K562 (cell line): ENCODE results near the gene FOCAD. TPM values are rescaled to one million over a fixed set of nuclear protein-coding genes. Genes with fewer than 3 reads are reported as not detected.

Experiments
- ATAC-seq: fragments of 200-7000 bp; cut with Tn5 transposase; 3 replicates; pipeline ENCODE4 v1.9.1; 2020; ENCODE audit warnings: moderate library complexity
- BruUV-seq: library from RNA; stranded (reverse); fragments of 400-500 nt; replicated peaks from 2 replicates; lab custom pipeline; 2021; lab: Mats Ljungman, UMichigan
- CTCF ChIA-PET: fragments of 300-600 bp; formaldehyde crosslinking; extraction: SDS; loops from one replicate; lab custom pipeline; 2021; ENCODE audit warnings: low intra/inter-chr PET ratio; lab: Yijun Ruan, JAX
- POLR2A ChIA-PET: fragments of 300-600, 350-650 bp; sonication (Branson Sonifier 250); formaldehyde crosslinking; extraction: SDS; loops from one replicate; lab custom pipeline; 2021; ENCODE audit warnings: antibody characterized with exemption, inconsistent platforms; lab: Yijun Ruan, JAX
- DNase-seq, 4 experiments: peaks; one replicate each; pipeline versions ENCODE4 v3.0.0 to v3.0.0-alpha.2; 2011 to 2018; ENCODE audit warnings: low spot score in 3 of 4, mixed read lengths in 3 of 4; ENCODE audit errors: extremely low read depth in 1 of 4
- FAIRE-seq: peaks from 2 replicates; lab custom pipeline; 2011; peaks lifted over from hg19 to GRCh38; lab: Jason Lieb, UNC
- H2AFZ ChIP-seq: 2 replicates; pipeline ENCODE4 v1.6.0; 2011; ENCODE audit warnings: low read depth, low read length, control low read depth, inconsistent platforms
- H3K27ac ChIP-seq: fragments of 200-600 bp; 3 replicates; pipeline ENCODE4 v1.8.0; 2011; ENCODE audit warnings: low read depth, mild to moderate bottlenecking, control low read depth, inconsistent platforms, low read length, moderate library complexity, mixed read lengths; ENCODE audit errors: extremely low read depth
- H3K27me3 ChIP-seq, 2 experiments: fragments of 300-600 bp in 1 of 2; 2 replicates in 1 of 2; 3 replicates in 1 of 2; pipeline versions ENCODE4 v1.6.0 to v1.8.0; 2011; ENCODE audit warnings: inconsistent platforms in 2 of 2, low read length in 2 of 2, mild to moderate bottlenecking in 1 of 2, mixed read lengths in 1 of 2, moderate library complexity in 1 of 2; ENCODE audit not compliant: control insufficient read depth in 2 of 2, insufficient read depth in 2 of 2
- H3K36me3 ChIP-seq: fragments of 300-600 bp; 3 replicates; pipeline ENCODE4 v1.8.0; 2011; ENCODE audit warnings: mild to moderate bottlenecking, low read length, inconsistent platforms; ENCODE audit not compliant: control insufficient read depth, insufficient read depth
- H3K4me1 ChIP-seq, 2 experiments: fragments of 200-600 bp in 1 of 2; replicated peaks in 1 of 2; 2 replicates in 1 of 2; 3 replicates in 1 of 2; pipeline versions ENCODE4 v1.5.1 to v1.8.0; 2011; ENCODE audit warnings: inconsistent platforms in 2 of 2, low read length in 2 of 2, mild to moderate bottlenecking in 1 of 2, mixed read lengths in 1 of 2, moderate library complexity in 1 of 2; ENCODE audit not compliant: control insufficient read depth in 2 of 2, insufficient read depth in 2 of 2
- H3K4me2 ChIP-seq: 2 replicates; pipeline ENCODE4 v1.6.1; 2011; ENCODE audit warnings: low read length, control low read depth, inconsistent platforms, mixed read lengths; ENCODE audit not compliant: insufficient read depth
- H3K4me3 ChIP-seq: fragments of 200-600 bp; sonication (generic), shearing (Covaris generic); 2 replicates; pipeline ENCODE4 v1.5.1; 2016; ENCODE audit warnings: control low read depth, inconsistent platforms
- H3K79me2 ChIP-seq: fragments of 200-600 bp; 3 replicates; pipeline ENCODE4 v1.8.0; 2011; ENCODE audit warnings: low read length, inconsistent platforms; ENCODE audit not compliant: control insufficient read depth, insufficient read depth
- H3K9ac ChIP-seq, 2 experiments: 2 replicates each; pipeline versions ENCODE4 v1.6.0 to v1.6.1; 2011; ENCODE audit warnings: low read depth in 2 of 2, low read length in 2 of 2, control low read depth in 1 of 2, inconsistent platforms in 1 of 2, mild to moderate bottlenecking in 1 of 2, mixed read lengths in 1 of 2; ENCODE audit not compliant: insufficient read depth in 1 of 2
- H3K9me1 ChIP-seq: one replicate; pipeline ENCODE4 v1.6.0; 2011; ENCODE audit warnings: inconsistent platforms, mild to moderate bottlenecking, low read length, moderate library complexity; ENCODE audit not compliant: control insufficient read depth, insufficient read depth
- H3K9me3 ChIP-seq: replicated peaks from 2 replicates; pipeline ENCODE4 v1.5.1; 2011; ENCODE audit warnings: low read depth, low read length, inconsistent platforms; ENCODE audit not compliant: control insufficient read depth, insufficient read depth
- H4K20me1 ChIP-seq: replicated peaks from 2 replicates; pipeline ENCODE4 v1.6.1; 2011; ENCODE audit warnings: low read length, inconsistent platforms, mixed read lengths; ENCODE audit not compliant: control insufficient read depth, insufficient read depth
- CBFA2T2 ChIP-seq: fragments of 450-650 bp; conservative IDR thresholded peaks from 2 replicates; pipeline ENCODE4 v1.6.1; 2017; ENCODE audit warnings: mild to moderate bottlenecking
- EHMT2 ChIP-seq: fragments of 450-650 bp; IDR thresholded peaks from 2 replicates; pipeline ENCODE4 v1.6.1; 2018; ENCODE audit warnings: antibody characterized with exemption
- EZH2 ChIP-seq: IDR thresholded peaks from 2 replicates; pipeline ENCODE4 v1.6.1; 2012; ENCODE audit warnings: low read depth, mild to moderate bottlenecking, inconsistent platforms, low read length, borderline replicate concordance
- FOXJ3 ChIP-seq: sonication (generic); formaldehyde crosslinking; IDR thresholded peaks from 2 replicates; pipeline ENCODE4 v1.4.0; 2020; ENCODE audit warnings: mild to moderate bottlenecking, missing genetic modification reagents
- GATAD2B ChIP-seq: fragments of 450-650 bp; IDR thresholded peaks from 2 replicates; pipeline ENCODE4 v1.6.1; 2017; ENCODE audit warnings: mild to moderate bottlenecking, borderline replicate concordance
- HDGF ChIP-seq: fragments of 450-650 bp; IDR thresholded peaks from 2 replicates; pipeline ENCODE4 v1.6.1; 2016
- HNRNPL ChIP-seq: fragments of 200-400 bp; formaldehyde crosslinking; IDR thresholded peaks from 2 replicates; pipeline ENCODE4 v1.6.1; 2017; ENCODE audit warnings: low read depth, mild to moderate bottlenecking, low read length
- KDM5B ChIP-seq: fragments of 200-600 bp; sonication (generic); IDR thresholded peaks from 2 replicates; pipeline ENCODE4 v1.6.1; 2012; ENCODE audit warnings: low read depth, mild to moderate bottlenecking, moderate library complexity, low read length, control low read depth, inconsistent platforms; ENCODE audit not compliant: insufficient replicate concordance
- KLF10 ChIP-seq: fragments of 250-450 bp; sonication (Bioruptor Pico); IDR thresholded peaks from 2 replicates; pipeline ENCODE4 v1.6.1; 2021; ENCODE audit warnings: matching md5 sums
- MCM7 ChIP-seq, 2 experiments: fragments of 450-650 bp; IDR thresholded peaks; 2 replicates each; pipeline ENCODE4 v1.6.1; 2016 to 2018
- NONO ChIP-seq, 2 experiments: fragments of 200-400 bp in 1 of 2; fragments of 450-650 bp in 1 of 2; formaldehyde crosslinking in 1 of 2; IDR thresholded peaks; 2 replicates each; pipeline ENCODE4 v1.6.1; 2017; ENCODE audit warnings: low read depth in 2 of 2, mild to moderate bottlenecking in 2 of 2, moderate library complexity in 2 of 2, low read length in 1 of 2
- PCBP1 ChIP-seq: fragments of 200-400 bp; formaldehyde crosslinking; IDR thresholded peaks from 2 replicates; pipeline ENCODE4 v1.6.1; 2018; ENCODE audit warnings: mild to moderate bottlenecking, low read depth, low read length; ENCODE audit not compliant: poor library complexity, severe bottlenecking
- POLR2AphosphoS5 ChIP-seq: IDR thresholded peaks from 2 replicates; pipeline ENCODE4 v1.6.1; 2011; ENCODE audit warnings: mild to moderate bottlenecking, low read depth, low read length, moderate library complexity; ENCODE audit not compliant: control insufficient read depth, insufficient read depth
- TAL1 ChIP-seq: fragments of 450-650 bp; IDR thresholded peaks from 2 replicates; pipeline ENCODE4 v1.6.1; 2016; ENCODE audit warnings: mild to moderate bottlenecking
- ZNF24 ChIP-seq: fragments of 450-650 bp; IDR thresholded peaks from 2 replicates; pipeline ENCODE4 v1.6.1; 2016
- ZNF436 ChIP-seq: fragments of 250-450, 450-650 bp; sonication (Bioruptor Pico); formaldehyde crosslinking; IDR thresholded peaks from 2 replicates; pipeline ENCODE4 v1.7.0; 2020; ENCODE audit warnings: mild to moderate bottlenecking
- WGBS: fragments of 100-300 bp; shearing (Covaris generic); methylation state at CpG from one replicate; pipeline ENCODE4 v1.1.6; 2016; ENCODE audit warnings: low coverage, mixed read lengths; ENCODE audit not compliant: insufficient coverage; ENCODE audit errors: missing lambda C conversion rate; 5-methylcytosine and 5-hydroxymethylcytosine counted together
- in situ Hi-C: fragments of 300-500 bp; cut with MboI; formaldehyde crosslinking; loops from 4 replicates; pipeline ENCODE4 v1.15.0; 2018; ENCODE audit warnings: inconsistent platforms, mixed read lengths
- intact Hi-C: fragments of 100-400 bp; cut with micrococcal nuclease; formaldehyde crosslinking; loops from 2 replicates; pipeline ENCODE4 v1.14.2; 2022
- polyA plus RNA-seq, 8 experiments: library from polyadenylated mRNA; depleted of rRNA in 4 of 8; stranded (reverse) in 5 of 8; unstranded in 3 of 8; fragments of >200 nt; fragmentation: Nextera tagmentation in 2 of 8; fragmentation: Illumina TruSeq in 1 of 8; extraction: Ambion mirVana in 2 of 8; extraction: Trizol in 1 of 8; gene quantifications; 2 replicates each; pipeline versions ENCODE4 v1.2.1 to v1.2.3, GENCODE V29; 2011 to 2014; ENCODE audit warnings: inconsistent platforms in 1 of 8, missing spikeins in 1 of 8
- total RNA-seq, 7 experiments: library from RNA; depleted of rRNA in 6 of 7; stranded (reverse); fragments of >200 nt in 6 of 7; fragmentation: Illumina TruSeq in 2 of 7; extraction: Trizol in 2 of 7; gene quantifications; 2 replicates each; pipeline versions ENCODE4 v1.2.1 to v1.2.3, GENCODE V29; 2011 to 2021; ENCODE audit warnings: low replicate concordance in 1 of 7
- TF ChIP-seq, protein P1 (sequence below): sonication (generic); formaldehyde crosslinking; IDR thresholded peaks from 2 replicates; pipeline ENCODE4 v1.4.0; 2020; ENCODE audit warnings: mild to moderate bottlenecking, missing genetic modification reagents
- TF ChIP-seq, protein P2 (sequence below), 2 experiments: IDR thresholded peaks; 2 replicates each; pipeline ENCODE4 v1.6.1; 2012; ENCODE audit warnings: improper control_type of control experiment in 2 of 2, low read depth in 2 of 2, low read length in 2 of 2, borderline replicate concordance in 1 of 2
- TF ChIP-seq, protein P3 (sequence below): IDR thresholded peaks from 2 replicates; pipeline ENCODE4 v1.6.1; 2011; ENCODE audit not compliant: insufficient read length; ENCODE audit errors: extremely low read depth

Gene FOCAD
- total and polyA plus RNA-seq, 9 of the 15 experiments (the other 6 are each of a cell fraction or from before 2014, with no cell fraction given), result 0.13 to 2.4 (median 1.6) TPM

- TF ChIP-seq ZNF436 (CRISPR knock-in tag) (no peak), KDM5B (no peak)
Observed at GRCh38 chr9:20662156-20662555, 21.9 kb upstream of the FOCAD start (continued).

DNA sequence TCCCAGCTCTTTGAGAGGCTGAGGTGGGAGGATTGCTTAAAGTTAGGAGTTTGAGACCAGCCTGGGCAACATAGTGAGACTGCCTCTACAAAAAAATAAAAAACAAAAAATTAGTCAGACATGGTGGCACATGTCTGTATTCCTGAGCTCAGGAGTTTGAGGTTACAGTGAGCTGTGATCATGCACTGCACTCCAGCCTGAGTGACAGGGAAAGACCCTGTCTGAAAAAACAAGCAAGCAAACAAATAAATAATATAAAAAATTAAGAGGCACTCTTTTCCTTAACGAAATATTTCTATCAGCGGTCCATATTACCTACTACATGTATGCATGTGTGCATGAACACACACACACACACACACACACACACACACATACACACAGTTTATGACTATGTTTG, 20.9 kb upstream of the FOCAD start:
- Histone ChIP-seq H3K79me2 (no peaks in the 10 kb centered on the region), H3K9me3 (no peaks in the 10 kb centered on the region), H3K4me1 (no peaks in the 10 kb centered on the region), H3K4me3 (no peak overlapping the region), H3K4me2 (no peak overlapping the region), H2AFZ (no peak overlapping the region), H3K27me3 (no peaks in the 10 kb centered on the region), H3K9me1 (no peaks in the 10 kb centered on the region), H3K36me3 (no peaks in the 10 kb centered on the region), H3K9ac (no peak overlapping the region), H4K20me1 (no peaks in the 10 kb centered on the region), H3K27ac (no peak overlapping the region)
- intact Hi-C loops (no loop called here), in situ Hi-C loops (no loop called here)
- ATAC-seq, result no peak
- DNase-seq, result no peak
- FAIRE-seq, result no peak
- POLR2A ChIA-PET, result no interaction called here
- CTCF ChIA-PET, result no interaction called here
- TF ChIP-seq NONO (IDR thresholded peaks at IDR 0.05; ENCODE audit: low read depth in 2 of 2, low read length in 1 of 2), result no peak
- TF ChIP-seq PCBP1, result no peak
- TF ChIP-seq, protein P1, sequence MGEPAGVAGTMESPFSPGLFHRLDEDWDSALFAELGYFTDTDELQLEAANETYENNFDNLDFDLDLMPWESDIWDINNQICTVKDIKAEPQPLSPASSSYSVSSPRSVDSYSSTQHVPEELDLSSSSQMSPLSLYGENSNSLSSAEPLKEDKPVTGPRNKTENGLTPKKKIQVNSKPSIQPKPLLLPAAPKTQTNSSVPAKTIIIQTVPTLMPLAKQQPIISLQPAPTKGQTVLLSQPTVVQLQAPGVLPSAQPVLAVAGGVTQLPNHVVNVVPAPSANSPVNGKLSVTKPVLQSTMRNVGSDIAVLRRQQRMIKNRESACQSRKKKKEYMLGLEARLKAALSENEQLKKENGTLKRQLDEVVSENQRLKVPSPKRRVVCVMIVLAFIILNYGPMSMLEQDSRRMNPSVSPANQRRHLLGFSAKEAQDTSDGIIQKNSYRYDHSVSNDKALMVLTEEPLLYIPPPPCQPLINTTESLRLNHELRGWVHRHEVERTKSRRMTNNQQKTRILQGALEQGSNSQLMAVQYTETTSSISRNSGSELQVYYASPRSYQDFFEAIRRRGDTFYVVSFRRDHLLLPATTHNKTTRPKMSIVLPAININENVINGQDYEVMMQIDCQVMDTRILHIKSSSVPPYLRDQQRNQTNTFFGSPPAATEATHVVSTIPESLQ (CRISPR knock-in tag), result no peak
- TF ChIP-seq HNRNPL, result no peak
- no peak for TF ChIP-seq TAL1
- no peak for TF ChIP-seq HDGF
- TF ChIP-seq ZNF24, result no peak
- TF ChIP-seq, protein P2, sequence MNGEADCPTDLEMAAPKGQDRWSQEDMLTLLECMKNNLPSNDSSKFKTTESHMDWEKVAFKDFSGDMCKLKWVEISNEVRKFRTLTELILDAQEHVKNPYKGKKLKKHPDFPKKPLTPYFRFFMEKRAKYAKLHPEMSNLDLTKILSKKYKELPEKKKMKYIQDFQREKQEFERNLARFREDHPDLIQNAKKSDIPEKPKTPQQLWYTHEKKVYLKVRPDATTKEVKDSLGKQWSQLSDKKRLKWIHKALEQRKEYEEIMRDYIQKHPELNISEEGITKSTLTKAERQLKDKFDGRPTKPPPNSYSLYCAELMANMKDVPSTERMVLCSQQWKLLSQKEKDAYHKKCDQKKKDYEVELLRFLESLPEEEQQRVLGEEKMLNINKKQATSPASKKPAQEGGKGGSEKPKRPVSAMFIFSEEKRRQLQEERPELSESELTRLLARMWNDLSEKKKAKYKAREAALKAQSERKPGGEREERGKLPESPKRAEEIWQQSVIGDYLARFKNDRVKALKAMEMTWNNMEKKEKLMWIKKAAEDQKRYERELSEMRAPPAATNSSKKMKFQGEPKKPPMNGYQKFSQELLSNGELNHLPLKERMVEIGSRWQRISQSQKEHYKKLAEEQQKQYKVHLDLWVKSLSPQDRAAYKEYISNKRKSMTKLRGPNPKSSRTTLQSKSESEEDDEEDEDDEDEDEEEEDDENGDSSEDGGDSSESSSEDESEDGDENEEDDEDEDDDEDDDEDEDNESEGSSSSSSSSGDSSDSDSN (IDR thresholded peaks at IDR 0.05; ENCODE audit: borderline replicate concordance in 1 of 2, low read depth in 2 of 2, low read length in 2 of 2), result no peak
- no peak for TF ChIP-seq EHMT2
- TF ChIP-seq MCM7 (IDR thresholded peaks at IDR 0.05), result no peak
- TF ChIP-seq, protein P3, sequence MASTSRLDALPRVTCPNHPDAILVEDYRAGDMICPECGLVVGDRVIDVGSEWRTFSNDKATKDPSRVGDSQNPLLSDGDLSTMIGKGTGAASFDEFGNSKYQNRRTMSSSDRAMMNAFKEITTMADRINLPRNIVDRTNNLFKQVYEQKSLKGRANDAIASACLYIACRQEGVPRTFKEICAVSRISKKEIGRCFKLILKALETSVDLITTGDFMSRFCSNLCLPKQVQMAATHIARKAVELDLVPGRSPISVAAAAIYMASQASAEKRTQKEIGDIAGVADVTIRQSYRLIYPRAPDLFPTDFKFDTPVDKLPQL, result no peak
- no peak for TF ChIP-seq FOXJ3 (CRISPR knock-in tag)
- TF ChIP-seq GATAD2B, result no peak
- TF ChIP-seq POLR2AphosphoS5, result no peak
- TF ChIP-seq EZH2, result no peak
- no peak for TF ChIP-seq CBFA2T2
- TF ChIP-seq KLF10 (CRISPR knock-in tag), result no peak
- BruUV-seq, result no TSS peak
- WGBS, result 5% methylated on average over 2 of the region's 2 CpGs
